Body of pancreas (tissue), 4 donors: ENCODE data around the gene MAN2A2. TPM values are rescaled to one million over a fixed set of nuclear protein-coding genes. Genes with fewer than 3 reads are reported as not detected.

Experiments used
- ATAC-seq: fragments of 150-250 bp; one replicate; pipeline ENCODE4 v1.9.1; 2016
- DNase-seq, 4 donors: peaks; one replicate each; pipeline ENCODE4 v3.0.0-alpha.2; 2019
- H3K27ac ChIP-seq, 4 donors: fragments of 200-600 bp; sonication (generic); 1 replicate in 3 of 4; 2 replicates in 1 of 4; pipeline versions ENCODE4 v1.5.1 to v1.6.1; 2016 to 2019; ENCODE audit warnings: mild to moderate bottlenecking in 1 of 4, mixed read lengths in 1 of 4, moderate library complexity in 1 of 4
- H3K27me3 ChIP-seq, 2 donors: fragments of 200-600 bp; sonication (generic); one replicate each; pipeline ENCODE4 v1.6.0; 2016; ENCODE audit warnings: mild to moderate bottlenecking in 1 of 2
- H3K36me3 ChIP-seq, 2 donors: fragments of 200-600 bp; sonication (generic); replicated peaks in 1 of 2; 2 replicates each; pipeline ENCODE4 v1.5.1; 2016; ENCODE audit warnings: low read depth in 2 of 2; ENCODE audit not compliant: insufficient read depth in 1 of 2
- H3K4me1 ChIP-seq: fragments of 200-600 bp; sonication (generic); one replicate; pipeline ENCODE4 v1.6.0; 2016
- H3K4me3 ChIP-seq, 2 donors: fragments of 200-600 bp; sonication (generic); 1 replicate in 1 of 2; 2 replicates in 1 of 2; pipeline ENCODE4 v1.5.1; 2016 to 2019
- H3K9me3 ChIP-seq, 3 donors: fragments of 200-600 bp; sonication (generic); 1 replicate in 2 of 3; 2 replicates in 1 of 3; pipeline ENCODE4 v1.5.1; 2016
- CTCF ChIP-seq, 7 experiments: fragments of 450-650 bp in 4 of 7; fragments of 200-600 bp in 3 of 7; sonication (generic) in 3 of 7; IDR thresholded peaks; one replicate each; pipeline ENCODE4 v1.5.1; 2016 to 2019; ENCODE audit warnings: antibody characterized with exemption in 7 of 7
- POLR2A ChIP-seq, 3 donors: fragments of 450-650 bp; IDR thresholded peaks; one replicate each; pipeline ENCODE4 v1.6.1; 2016; ENCODE audit warnings: antibody characterized with exemption in 3 of 3, mild to moderate bottlenecking in 2 of 3
- WGBS, 2 donors: methylation state at CpG; one replicate each; pipeline ENCODE4 v1.1.5; 2017; 5-methylcytosine and 5-hydroxymethylcytosine counted together
- intact Hi-C: fragments of 100-400 bp; cut with DNase I; formaldehyde crosslinking; loops from one replicate; pipeline ENCODE4 v1.15.1; 2023
- total RNA-seq, 2 donors: library from RNA; depleted of rRNA; stranded (reverse); fragments of >200 nt; gene quantifications; one replicate each; pipeline ENCODE4 v1.1.0, GENCODE V29; 2016

The MAN2A2 gene
- total RNA-seq, 2 donors from 2014 or later = 78.9 to 138 TPM

- TF ChIP-seq CTCF (IDR thresholded peaks at IDR 0.05) (no peak), POLR2A (IDR thresholded peaks at IDR 0.05) (no peak)
- 55 to 60% methylated on average over 13 of the region's 13 CpGs for WGBS, 2 donors
- ATAC-seq (no peak), DNase-seq (no peak)
- Histone ChIP-seq H3K4me3 (no peak overlapping the region), H3K4me1 (peaks cover 47% of the 10 kb centered on the region), H3K27me3 (no peaks in the 10 kb centered on the region), H3K36me3 (peaks cover 2 to 24% of the 10 kb centered on the region in 2 donors), H3K9me3 (no peaks in the 10 kb centered on the region), H3K27ac (peak overlapping the region in 3 of 4 donors; percentile 68 to 92 (median 80))
- intact Hi-C loops = loop anchor here (10.0 kb wide), 1 partner anchor 168 kb away; the partner anchor contains the start of gene BLM
Observed at GRCh38 chr15:90882781-90883525, 20.1 kb upstream of the MAN2A2 start.

- Histone ChIP-seq H3K36me3 (peaks cover 0 to 18% of the 10 kb centered on the region in 2 donors), H3K27me3 (no peaks in the 10 kb centered on the region), H3K4me1 (peaks cover 47% of the 10 kb centered on the region), H3K27ac (peak overlapping the region; percentile 33 to 92 (median 74)), H3K9me3 (no peaks in the 10 kb centered on the region), H3K4me3 (no peak overlapping the region)
- DNase-seq (peak in 1 of 4 donors; percentile 23), ATAC-seq (no peak)
- 57 to 86% methylated on average over 5 to 7 of the region's 7 CpGs for WGBS, 2 donors
- intact Hi-C loops = loop anchor here (10.0 kb wide), 1 partner anchor 169 kb away; the partner anchor contains the start of gene BLM
- TF ChIP-seq CTCF (IDR thresholded peaks at IDR 0.05) (no peak), POLR2A (IDR thresholded peaks at IDR 0.05) (no peak)
Observed at GRCh38 chr15:90883526-90883975, 19.6 kb upstream of the MAN2A2 start.

- peak; percentile 63 for ATAC-seq
- Histone ChIP-seq H3K27ac (peak within 1 kb of the TSS; percentile 68 to 92 (median 75)), H3K4me3 (peak within 1 kb of the TSS in 1 of 2 donors; percentile 12), H3K27me3 (no peaks in the 10 kb centered on the region), H3K9me3 (no peaks in the 10 kb centered on the region), H3K4me1 (peaks cover 47% of the 10 kb centered on the region), H3K36me3 (peaks cover 0 to 12% of the 10 kb centered on the region in 2 donors)
- WGBS, 2 donors = 20 to 33% methylated on average over 14 to 43 of the region's 58 CpGs
- TF ChIP-seq CTCF (IDR thresholded peaks at IDR 0.05) (no peak), POLR2A (IDR thresholded peaks at IDR 0.05) (peak; percentile 32 to 76 (median 62))
- DNase-seq = peak in 3 of 4 donors; percentile 59 to 65 (median 64)
- intact Hi-C loops = loop anchor here (10.0 kb wide), 1 partner anchor 169 kb away; the partner anchor contains the start of gene BLM
Observed at GRCh38 chr15:90883976-90884718, 19.0 kb upstream of the MAN2A2 start, which contains the start of gene FES. Gene FES, plus strand, starts transcription at chr15:90884504. Its CDS starts 542 bp downstream, at chr15:90885046.

GRCh38 chr15:90884719-90885431, 18.2 kb upstream of the MAN2A2 start:
- peak overlapping the region in 1 of 2 donors; percentile 12 for H3K4me3 ChIP-seq
- peaks cover 47% of the 10 kb centered on the region for H3K4me1 ChIP-seq
- peaks cover 0 to 5% of the 10 kb centered on the region in 2 donors for H3K36me3 ChIP-seq
- peak; percentile 4 for ATAC-seq
- 65 to 71% methylated on average over 10 to 16 of the region's 16 CpGs for WGBS, 2 donors
- intact Hi-C loops = loop anchor here (5.0 to 10.0 kb wide), 2 partner anchors 170 to 238 kb away; partner anchors contain the start of gene BLM
- peak overlapping the region; percentile 68 to 92 (median 75) for H3K27ac ChIP-seq
- no peaks in the 10 kb centered on the region for H3K27me3 ChIP-seq
- no peak for TF ChIP-seq POLR2A (IDR thresholded peaks at IDR 0.05)
- TF ChIP-seq CTCF (IDR thresholded peaks at IDR 0.05) = no peak
- DNase-seq = no peak
- H3K9me3 ChIP-seq = no peaks in the 10 kb centered on the region
